ENCODE results near the gene GADL1.

GADL1 gene

GRCh38 chr3:30694148-30694547 is 200.3 kb downstream of the GADL1 start:
- TF ChIP-seq CTCF (IDR thresholded peaks at IDR 0.05; ENCODE audit: extremely low read depth, insufficient read depth, missing control alignments): no peak
- in situ Hi-C loops (cut with MboI; ENCODE audit: low pct_unique_long_range_greater_than_20kb, low sequenced_read_pairs, unreplicated experiment): loop anchor here (25.0 kb wide), 2 partner anchors 482 to 657 kb away; no protein-coding TSS in a partner anchor
- DNase-seq (ENCODE audit: low spot score): no peak

- TF ChIP-seq CTCF (IDR thresholded peaks at IDR 0.05; ENCODE audit: extremely low read depth, insufficient read depth, missing control alignments): peak; percentile 79
- peak; percentile 47 for DNase-seq (ENCODE audit: low spot score)
- in situ Hi-C loops (cut with MboI; ENCODE audit: low pct_unique_long_range_greater_than_20kb, low sequenced_read_pairs, unreplicated experiment): loop anchor here (25.0 kb wide), 2 partner anchors 481 to 656 kb away; no protein-coding TSS in a partner anchor
These were observed 200.9 kb downstream of the GADL1 start for GRCh38 chr3:30693470-30694120.

- no peak for TF ChIP-seq CTCF (IDR thresholded peaks at IDR 0.05; ENCODE audit: extremely low read depth, insufficient read depth, missing control alignments)
- in situ Hi-C loops (cut with MboI; ENCODE audit: low pct_unique_long_range_greater_than_20kb, low sequenced_read_pairs, unreplicated experiment): loop anchor here (25.0 kb wide), 2 partner anchors 480 to 655 kb away; no protein-coding TSS in a partner anchor
- DNase-seq (ENCODE audit: low spot score): no peak
These were observed 201.8 kb downstream of the GADL1 start for GRCh38 chr3:30692498-30693130.

GRCh38 chr3:30691944-30692343 is 202.5 kb downstream of the GADL1 start:
- DNase-seq (ENCODE audit: low spot score): no peak

GRCh38 chr3:30691249-30691880 is 203.1 kb downstream of the GADL1 start:
- in situ Hi-C loops (cut with MboI; ENCODE audit: low pct_unique_long_range_greater_than_20kb, low sequenced_read_pairs, unreplicated experiment): loop anchor here (25.0 kb wide), 2 partner anchors 479 to 654 kb away; no protein-coding TSS in a partner anchor
- DNase-seq (ENCODE audit: low spot score): no peak
- no peak for TF ChIP-seq CTCF (IDR thresholded peaks at IDR 0.05; ENCODE audit: extremely low read depth, insufficient read depth, missing control alignments)

More at GRCh38 chr3:30691944-30692343, 202.5 kb downstream of the GADL1 start:
- TF ChIP-seq CTCF (IDR thresholded peaks at IDR 0.05; ENCODE audit: extremely low read depth, insufficient read depth, missing control alignments): no peak
- in situ Hi-C loops (cut with MboI; ENCODE audit: low pct_unique_long_range_greater_than_20kb, low sequenced_read_pairs, unreplicated experiment): loop anchor here (25.0 kb wide), 2 partner anchors 480 to 655 kb away; no protein-coding TSS in a partner anchor

GRCh38 chr3:30690199-30690598 is 204.3 kb downstream of the GADL1 start:
- in situ Hi-C loops (cut with MboI; ENCODE audit: low pct_unique_long_range_greater_than_20kb, low sequenced_read_pairs, unreplicated experiment): loop anchor here (25.0 kb wide), 2 partner anchors 478 to 653 kb away; no protein-coding TSS in a partner anchor
- DNase-seq (ENCODE audit: low spot score): no peak

More at GRCh38 chr3:30690199-30690598, 204.3 kb downstream of the GADL1 start:
- TF ChIP-seq CTCF (IDR thresholded peaks at IDR 0.05; ENCODE audit: extremely low read depth, insufficient read depth, missing control alignments): no peak
